Panc1 (cell line): ENCODE measurements around the gene PDLIM4. TPM values are rescaled to one million over a fixed set of nuclear protein-coding genes. Genes with fewer than 3 reads are reported as not detected.

ENCODE experiments used
- ATAC-seq: fragments of 200-7000 bp; cut with Tn5 transposase; 2 replicates; pipeline ENCODE4 v1.9.1; 2020; ENCODE audit warnings: mild to moderate bottlenecking, moderate library complexity
- BruUV-seq: library from RNA; stranded (reverse); fragments of 400-500 nt; replicated peaks from 2 replicates; lab custom pipeline; 2021; lab: Mats Ljungman, UMichigan
- CTCF ChIA-PET: fragments of 300-600 bp; sonication (Branson Sonifier 250); formaldehyde crosslinking; loops from one replicate; lab custom pipeline; 2022; ENCODE audit warnings: antibody characterized with exemption; lab: Charles Lee
- POLR2A ChIA-PET: fragments of 300-600 bp; sonication (Branson Sonifier 250); formaldehyde crosslinking; loops from one replicate; lab custom pipeline; 2022; ENCODE audit warnings: antibody characterized with exemption; lab: Charles Lee
- DNase-seq: peaks from one replicate; pipeline ENCODE4 v3.0.0-alpha.2; 2010; ENCODE audit warnings: low read depth, low spot score
- H3K27ac ChIP-seq: 2 replicates; pipeline ENCODE4 v1.5.1; 2011; ENCODE audit warnings: mild to moderate bottlenecking, low read length, inconsistent platforms
- H3K27me3 ChIP-seq: fragments of 200-500 bp; sonication (Bioruptor generic); 2 replicates; pipeline ENCODE4 v1.6.0; 2014; ENCODE audit warnings: low read length, inconsistent platforms; ENCODE audit not compliant: control insufficient read depth, insufficient read depth
- H3K36me3 ChIP-seq: fragments of 200-500 bp; sonication (Bioruptor generic); 2 replicates; pipeline ENCODE4 v1.5.1; 2014; ENCODE audit warnings: inconsistent platforms, mild to moderate bottlenecking, low read length, moderate library complexity; ENCODE audit not compliant: control insufficient read depth, insufficient read depth
- H3K4me1 ChIP-seq: 2 replicates; pipeline ENCODE4 v1.5.1; 2011; ENCODE audit warnings: inconsistent platforms, mild to moderate bottlenecking, low read length, moderate library complexity; ENCODE audit not compliant: control insufficient read depth, insufficient read depth
- H3K4me3 ChIP-seq, 2 experiments: 2 replicates each; pipeline ENCODE4 v1.5.1; 2011 to 2012; ENCODE audit warnings: low read depth in 2 of 2, low read length in 2 of 2, mild to moderate bottlenecking in 2 of 2, inconsistent platforms in 1 of 2, moderate library complexity in 1 of 2
- H3K9me3 ChIP-seq: fragments of 200-500 bp; sonication (Bioruptor generic); 2 replicates; pipeline ENCODE4 v1.5.1; 2014; ENCODE audit warnings: low read depth, mild to moderate bottlenecking, inconsistent platforms, low read length, moderate library complexity; ENCODE audit not compliant: control insufficient read depth, insufficient read depth
- CTCF ChIP-seq: fragments of 450-650 bp; IDR thresholded peaks from 2 replicates; pipeline ENCODE4 v1.5.1; 2017; ENCODE audit warnings: mild to moderate bottlenecking
- POLR2AphosphoS5 ChIP-seq: IDR thresholded peaks from 2 replicates; pipeline ENCODE4 v1.6.1; 2012; ENCODE audit warnings: mild to moderate bottlenecking, low read depth, low read length, moderate library complexity
- SIN3A ChIP-seq: IDR thresholded peaks from 2 replicates; pipeline ENCODE4 v1.6.1; 2012; ENCODE audit warnings: low read depth, mild to moderate bottlenecking, low read length, moderate library complexity, borderline replicate concordance; ENCODE audit not compliant: insufficient read depth
- TCF7L2 ChIP-seq: IDR thresholded peaks from 2 replicates; pipeline ENCODE4 v1.6.1; 2011; ENCODE audit warnings: mild to moderate bottlenecking, low read depth, low read length, inconsistent platforms
- in situ Hi-C: cut with HindIII; loops from 2 replicates; pipeline ENCODE4 v1.10.0; 2016; ENCODE audit warnings: low sequenced_read_pairs, low pct_unique_long_range_greater_than_20kb
- intact Hi-C: fragments of 100-400 bp; cut with micrococcal nuclease; formaldehyde crosslinking; loops from one replicate; pipeline ENCODE4 v1.10.0; 2022; ENCODE audit not compliant: unreplicated experiment
- total RNA-seq: library from RNA; stranded (reverse); gene quantifications from one replicate; pipeline ENCODE4 v1.2.1, GENCODE V29; 2021; ENCODE audit not compliant: unreplicated experiment
- TF ChIP-seq, protein P1 (sequence below), 2 experiments: IDR thresholded peaks; 2 replicates each; pipeline ENCODE4 v1.6.1; 2011 to 2012; ENCODE audit warnings: low read depth in 2 of 2, control low read depth in 1 of 2, low read length in 1 of 2, mild to moderate bottlenecking in 1 of 2, moderate library complexity in 1 of 2; ENCODE audit not compliant: insufficient read depth in 1 of 2

Gene PDLIM4
- total RNA-seq, 1 experiment from 2014 or later = 9.9 TPM

DNA sequence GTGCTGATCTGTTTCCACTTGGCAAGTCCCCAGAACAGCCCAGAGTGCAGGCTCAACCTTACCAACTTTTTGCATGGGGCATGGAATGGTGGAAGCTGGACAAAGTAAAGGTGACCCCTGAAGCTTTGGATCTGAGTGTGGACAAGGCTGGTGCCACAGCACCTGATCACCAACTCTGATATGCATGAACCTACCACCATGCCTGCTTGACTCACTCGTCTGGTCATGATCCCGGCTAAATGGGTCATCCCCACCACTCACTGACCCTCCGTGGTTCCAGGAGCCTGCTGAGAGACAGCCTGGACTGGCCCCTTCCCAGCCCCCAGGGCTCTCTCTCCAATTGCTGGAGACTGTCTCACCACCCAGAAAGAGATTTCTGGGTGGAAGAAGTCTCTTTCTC is 22.3 kb downstream of the PDLIM4 start:
- no peaks in the 10 kb centered on the region for H3K36me3 ChIP-seq
- intact Hi-C loops (no loop called here), in situ Hi-C loops (no loop called here)
- ChIA-PET POLR2A (no interaction called here), CTCF (interaction anchor here (0.7 kb wide), 1 partner anchor 105 kb away, joined by 4 read pairs; no protein-coding TSS in a partner anchor)
- no peak for TF ChIP-seq POLR2AphosphoS5
- no peak for TF ChIP-seq CTCF
- no peak for TF ChIP-seq TCF7L2
- TF ChIP-seq SIN3A = no peak
- TF ChIP-seq, protein P1, sequence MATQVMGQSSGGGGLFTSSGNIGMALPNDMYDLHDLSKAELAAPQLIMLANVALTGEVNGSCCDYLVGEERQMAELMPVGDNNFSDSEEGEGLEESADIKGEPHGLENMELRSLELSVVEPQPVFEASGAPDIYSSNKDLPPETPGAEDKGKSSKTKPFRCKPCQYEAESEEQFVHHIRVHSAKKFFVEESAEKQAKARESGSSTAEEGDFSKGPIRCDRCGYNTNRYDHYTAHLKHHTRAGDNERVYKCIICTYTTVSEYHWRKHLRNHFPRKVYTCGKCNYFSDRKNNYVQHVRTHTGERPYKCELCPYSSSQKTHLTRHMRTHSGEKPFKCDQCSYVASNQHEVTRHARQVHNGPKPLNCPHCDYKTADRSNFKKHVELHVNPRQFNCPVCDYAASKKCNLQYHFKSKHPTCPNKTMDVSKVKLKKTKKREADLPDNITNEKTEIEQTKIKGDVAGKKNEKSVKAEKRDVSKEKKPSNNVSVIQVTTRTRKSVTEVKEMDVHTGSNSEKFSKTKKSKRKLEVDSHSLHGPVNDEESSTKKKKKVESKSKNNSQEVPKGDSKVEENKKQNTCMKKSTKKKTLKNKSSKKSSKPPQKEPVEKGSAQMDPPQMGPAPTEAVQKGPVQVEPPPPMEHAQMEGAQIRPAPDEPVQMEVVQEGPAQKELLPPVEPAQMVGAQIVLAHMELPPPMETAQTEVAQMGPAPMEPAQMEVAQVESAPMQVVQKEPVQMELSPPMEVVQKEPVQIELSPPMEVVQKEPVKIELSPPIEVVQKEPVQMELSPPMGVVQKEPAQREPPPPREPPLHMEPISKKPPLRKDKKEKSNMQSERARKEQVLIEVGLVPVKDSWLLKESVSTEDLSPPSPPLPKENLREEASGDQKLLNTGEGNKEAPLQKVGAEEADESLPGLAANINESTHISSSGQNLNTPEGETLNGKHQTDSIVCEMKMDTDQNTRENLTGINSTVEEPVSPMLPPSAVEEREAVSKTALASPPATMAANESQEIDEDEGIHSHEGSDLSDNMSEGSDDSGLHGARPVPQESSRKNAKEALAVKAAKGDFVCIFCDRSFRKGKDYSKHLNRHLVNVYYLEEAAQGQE (IDR thresholded peaks at IDR 0.05; ENCODE audit: insufficient read depth in 1 of 2, low read depth in 2 of 2, low read length in 1 of 2) = no peak
- DNase-seq = no peak
- no peak overlapping the region for H3K4me3 ChIP-seq
- no TSS peak for BruUV-seq
- H3K27me3 ChIP-seq = no peaks in the 10 kb centered on the region
- H3K27ac ChIP-seq = no peak overlapping the region
- no peak for ATAC-seq
- H3K4me1 ChIP-seq = no peaks in the 10 kb centered on the region
- no peaks in the 10 kb centered on the region for H3K9me3 ChIP-seq

- ATAC-seq (no peak), DNase-seq (no peak)
- in situ Hi-C loops = no loop called here
- no peak overlapping the region for H3K27ac ChIP-seq
- H3K36me3 ChIP-seq = no peaks in the 10 kb centered on the region
- TF ChIP-seq CTCF (no peak), SIN3A (no peak), POLR2AphosphoS5 (no peak), TCF7L2 (no peak)
- TF ChIP-seq, protein P1 (IDR thresholded peaks at IDR 0.05; ENCODE audit: insufficient read depth in 1 of 2, low read depth in 2 of 2, low read length in 1 of 2) = no peak
- no peak overlapping the region for H3K4me3 ChIP-seq
- no peaks in the 10 kb centered on the region for H3K9me3 ChIP-seq
- no TSS peak for BruUV-seq
- POLR2A ChIA-PET = no interaction called here
- no peaks in the 10 kb centered on the region for H3K4me1 ChIP-seq
- intact Hi-C loops = no loop called here
- CTCF ChIA-PET = interaction anchor here (0.7 kb wide), 2 partner anchors 62 to 193 kb away, joined by 6 to 8 read pairs; no protein-coding TSS in a partner anchor
- H3K27me3 ChIP-seq = no peaks in the 10 kb centered on the region
Observed at GRCh38 chr5:132280371-132281240, 23.1 kb downstream of the PDLIM4 start.
